ENCODE measurements around the gene CRYBG1.

DNA sequence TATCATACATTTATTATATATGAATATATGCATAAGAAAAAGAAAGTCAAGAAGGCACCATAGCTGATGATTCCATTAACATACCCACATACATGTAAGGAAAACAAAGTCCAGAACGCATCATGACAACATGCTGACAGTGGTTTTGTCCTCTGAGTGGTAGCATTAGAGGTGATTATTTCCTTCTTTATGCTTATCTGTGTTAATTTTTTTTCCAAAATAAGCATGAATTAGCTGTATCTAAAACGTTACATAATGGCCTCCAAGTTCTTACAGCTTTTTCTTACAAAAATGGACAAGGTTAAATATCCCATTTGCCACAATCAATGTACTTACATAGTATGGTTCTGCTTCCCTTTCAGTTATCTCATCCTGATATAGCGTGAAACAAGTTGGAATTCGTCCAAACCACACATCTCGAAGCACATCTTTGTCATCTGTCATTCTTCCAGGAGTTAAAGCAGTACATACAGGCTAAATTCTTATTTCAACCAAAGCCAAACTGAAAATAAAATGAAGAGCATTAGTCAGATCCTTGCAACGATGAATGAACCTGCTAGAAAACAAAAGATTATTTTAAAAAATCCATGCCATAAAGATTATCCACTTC is 44.6 kb upstream of the CRYBG1 start:
- TF ChIP-seq, protein P1, sequence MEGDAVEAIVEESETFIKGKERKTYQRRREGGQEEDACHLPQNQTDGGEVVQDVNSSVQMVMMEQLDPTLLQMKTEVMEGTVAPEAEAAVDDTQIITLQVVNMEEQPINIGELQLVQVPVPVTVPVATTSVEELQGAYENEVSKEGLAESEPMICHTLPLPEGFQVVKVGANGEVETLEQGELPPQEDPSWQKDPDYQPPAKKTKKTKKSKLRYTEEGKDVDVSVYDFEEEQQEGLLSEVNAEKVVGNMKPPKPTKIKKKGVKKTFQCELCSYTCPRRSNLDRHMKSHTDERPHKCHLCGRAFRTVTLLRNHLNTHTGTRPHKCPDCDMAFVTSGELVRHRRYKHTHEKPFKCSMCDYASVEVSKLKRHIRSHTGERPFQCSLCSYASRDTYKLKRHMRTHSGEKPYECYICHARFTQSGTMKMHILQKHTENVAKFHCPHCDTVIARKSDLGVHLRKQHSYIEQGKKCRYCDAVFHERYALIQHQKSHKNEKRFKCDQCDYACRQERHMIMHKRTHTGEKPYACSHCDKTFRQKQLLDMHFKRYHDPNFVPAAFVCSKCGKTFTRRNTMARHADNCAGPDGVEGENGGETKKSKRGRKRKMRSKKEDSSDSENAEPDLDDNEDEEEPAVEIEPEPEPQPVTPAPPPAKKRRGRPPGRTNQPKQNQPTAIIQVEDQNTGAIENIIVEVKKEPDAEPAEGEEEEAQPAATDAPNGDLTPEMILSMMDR (conservative IDR thresholded peaks at IDR 0.05): no peak
- no peak for TF ChIP-seq ZFX (IDR thresholded peaks at IDR 0.05)
